D341Med (cell line): Measurements from ENCODE around the gene COL15A1.
A peak's percentile ranks its signal among the peaks of the same experiment; 100 is the strongest.

Experiments used
- DNase-seq: peaks from one replicate; pipeline ENCODE4 v3.0.0; 2012; ENCODE audit warnings: low spot score

The COL15A1 gene

GRCh38 chr9:98973171-98973570 lies 29.5 kb downstream of the COL15A1 start:
- no peak for DNase-seq

GRCh38 chr9:98973576-98973975 lies 29.9 kb downstream of the COL15A1 start:
- no peak for DNase-seq

GRCh38 chr9:98974106-98974505 lies 30.4 kb downstream of the COL15A1 start:
- DNase-seq, result no peak

- DNase-seq, result no peak
Observed at GRCh38 chr9:98974554-98974953, 30.8 kb downstream of the COL15A1 start.

GRCh38 chr9:98974994-98975712 lies 31.4 kb downstream of the COL15A1 start:
- peak; percentile 94 for DNase-seq

GRCh38 chr9:98975838-98976237 lies 32.1 kb downstream of the COL15A1 start:
- no peak for DNase-seq

GRCh38 chr9:98977246-98977714 lies 33.6 kb downstream of the COL15A1 start:
- DNase-seq, result no peak

- no peak for DNase-seq
Observed at GRCh38 chr9:98977813-98978212, 34.1 kb downstream of the COL15A1 start.

- DNase-seq, result no peak
Observed at GRCh38 chr9:98978231-98978681, 34.5 kb downstream of the COL15A1 start.

- DNase-seq, result no peak
Observed at GRCh38 chr9:98980291-98980690, 36.6 kb downstream of the COL15A1 start.

GRCh38 chr9:98983295-98984268 lies 39.9 kb downstream of the COL15A1 start:
- DNase-seq, result no peak

GRCh38 chr9:98985596-98985995 lies 41.9 kb downstream of the COL15A1 start:
- DNase-seq, result no peak

GRCh38 chr9:98986866-98987651 lies 43.4 kb downstream of the COL15A1 start:
- no peak for DNase-seq

- no peak for DNase-seq
Observed at GRCh38 chr9:98989036-98990000, 45.6 kb downstream of the COL15A1 start.

GRCh38 chr9:98990181-98990870 lies 46.6 kb downstream of the COL15A1 start:
- no peak for DNase-seq

GRCh38 chr9:98992107-98992884 lies 48.6 kb downstream of the COL15A1 start:
- no peak for DNase-seq

- DNase-seq, result no peak
Observed at GRCh38 chr9:98992885-98993569, 49.3 kb downstream of the COL15A1 start.

GRCh38 chr9:98993570-98993945 lies 49.9 kb downstream of the COL15A1 start:
- no peak for DNase-seq
